GM18867 (cell line): ENCODE data around the gene TAOK3.
A peak's percentile ranks its signal among the peaks of the same experiment; 100 is the strongest.
"Not testable (repeated sequence)": the region's sequence is repeated elsewhere in the genome, so short reads cannot be mapped to it uniquely, and the experiment has no call there.

Source experiments
- ATAC-seq: cut with Tn5 transposase; IDR thresholded peaks from one replicate; pipeline ENCODE4 v1.9.1; 2021; ENCODE audit warnings: mild to moderate bottlenecking, moderate library complexity; ENCODE audit not compliant: unreplicated experiment

The TAOK3 gene

DNA sequence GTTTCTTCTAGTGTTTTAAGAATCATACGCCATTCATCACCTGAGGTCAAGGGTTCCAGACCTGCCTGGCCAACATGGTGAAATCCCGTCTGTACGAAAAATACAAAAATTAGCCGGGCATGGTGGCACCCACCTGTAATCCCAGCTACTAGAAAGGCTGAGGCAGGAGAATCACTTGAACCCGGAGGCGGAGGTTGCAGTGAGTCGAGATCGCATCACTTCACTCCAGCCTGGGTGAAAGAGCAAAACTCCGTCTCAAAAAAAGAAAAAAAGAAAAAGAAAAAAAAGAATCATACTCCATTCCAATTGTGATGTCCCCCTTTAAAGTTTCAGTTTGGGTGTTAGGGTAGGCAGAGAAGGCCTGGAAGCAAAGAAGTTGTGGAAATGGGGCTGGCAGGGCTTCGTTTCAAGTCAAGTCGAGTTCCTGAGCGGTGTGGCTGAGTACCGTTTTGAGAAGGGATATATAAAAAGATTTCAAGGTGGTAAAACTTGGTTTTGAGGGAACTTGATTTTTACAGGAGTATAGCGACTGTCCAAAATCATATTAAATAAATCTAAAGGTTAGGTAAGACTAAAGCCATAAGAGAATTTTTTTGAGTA lies 1.5 kb upstream of the TAOK3 start:
- no peak for ATAC-seq

DNA sequence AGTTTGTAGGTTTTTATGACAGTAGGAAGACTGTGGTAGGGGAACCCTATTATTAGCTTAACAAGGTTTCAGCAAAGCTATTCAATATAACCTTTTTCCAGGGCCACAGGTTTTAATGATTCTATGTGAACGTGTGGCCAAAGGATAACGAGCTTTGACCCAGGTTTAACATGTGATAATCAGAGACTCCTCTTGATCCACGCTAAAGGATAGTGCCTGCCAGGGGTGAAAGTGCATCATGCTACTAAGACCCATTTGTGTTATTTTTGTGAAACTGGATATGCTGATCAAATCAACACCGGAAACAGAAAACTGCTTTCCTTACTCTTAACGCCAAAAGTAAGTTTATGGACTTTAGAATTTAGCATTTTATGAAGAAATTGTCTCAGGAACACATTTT lies 909 bp upstream of the TAOK3 start:
- ATAC-seq: no peak

DNA sequence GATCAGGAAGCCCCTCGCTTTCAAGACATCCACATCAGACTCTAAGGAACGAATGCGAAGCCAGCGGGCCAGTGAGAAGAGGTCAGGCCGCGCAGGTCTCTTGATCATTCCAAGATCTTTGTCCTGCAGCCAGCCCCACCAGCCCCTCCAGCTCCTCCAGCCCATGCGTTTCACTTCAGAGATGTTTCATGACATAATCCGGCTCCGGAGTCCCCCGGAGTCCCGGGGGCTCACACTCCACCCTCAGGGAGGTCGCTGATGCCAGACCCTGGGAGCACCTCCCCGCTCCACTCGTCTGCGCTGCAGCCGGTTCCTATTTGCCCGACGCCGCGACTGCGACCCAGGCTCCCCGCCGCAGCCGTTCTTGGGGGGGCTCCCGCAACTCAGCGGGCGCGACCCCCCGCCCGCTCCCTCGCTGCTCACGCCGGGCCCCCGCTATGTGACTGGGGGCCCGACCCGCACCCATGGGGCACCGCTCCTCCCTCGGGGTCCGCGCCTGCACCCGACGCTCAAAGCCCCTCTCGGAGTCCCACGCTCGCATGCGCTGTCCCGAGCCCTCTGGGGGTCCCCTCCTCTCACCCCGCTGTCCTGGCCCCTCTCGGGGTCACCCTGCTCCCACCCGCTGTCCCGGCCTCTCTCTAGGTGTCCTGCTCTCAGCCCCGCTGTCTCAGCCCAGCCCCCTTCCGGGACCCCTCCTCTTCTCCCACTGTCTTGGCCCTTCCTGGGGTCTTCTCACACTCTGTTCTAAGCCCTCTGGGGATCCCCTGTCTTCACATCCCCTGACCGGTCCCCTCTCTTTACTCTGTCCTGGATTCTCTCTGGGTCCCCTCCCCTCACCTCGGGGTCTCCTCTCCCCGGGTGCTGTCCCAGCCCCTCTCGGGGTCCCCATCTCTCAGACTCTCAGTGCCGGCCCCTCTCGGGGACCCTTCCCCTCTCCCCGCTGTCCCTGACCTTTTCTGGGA lies 1.1 kb downstream of the TAOK3 start:
- ATAC-seq: no peak

DNA sequence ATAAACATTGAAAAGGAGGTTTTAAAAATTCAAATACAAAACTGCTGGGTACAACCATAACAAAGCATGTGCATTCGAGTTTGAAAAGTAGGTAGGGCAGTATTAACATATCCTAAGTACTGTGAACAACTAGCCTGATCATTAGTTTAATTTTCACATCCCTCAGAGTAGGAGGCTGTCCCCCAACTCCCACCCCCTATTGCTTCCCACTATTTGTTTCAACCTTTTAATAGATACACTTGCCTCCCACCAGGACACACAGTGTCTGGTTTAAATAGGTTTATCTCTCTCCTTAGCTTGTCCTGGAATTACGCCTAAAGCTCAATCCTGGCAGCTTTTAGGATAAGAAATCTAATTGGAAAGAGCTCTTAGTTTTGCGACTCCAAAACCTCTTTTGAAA lies 2.1 kb downstream of the TAOK3 start:
- ATAC-seq: no peak

DNA sequence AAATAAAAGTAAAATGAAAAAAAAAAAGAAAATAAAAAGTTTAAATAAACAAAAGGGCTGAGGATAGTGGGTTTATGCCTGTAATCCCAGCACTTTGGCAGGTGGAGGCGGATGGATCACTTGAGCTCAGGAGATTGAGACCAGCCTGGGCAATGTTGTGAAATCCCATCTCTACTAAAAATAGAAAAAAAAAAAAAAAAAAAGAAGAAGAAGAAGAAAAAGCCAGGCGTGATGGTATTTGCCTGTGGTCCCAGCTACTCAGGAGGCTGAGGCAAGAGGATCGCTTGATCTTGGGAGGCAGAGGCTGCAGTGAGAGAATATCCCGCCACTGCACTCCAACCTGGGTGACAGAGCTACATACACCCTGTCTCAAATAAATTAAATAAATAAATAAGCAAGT lies 3.9 kb downstream of the TAOK3 start:
- ATAC-seq: no peak

DNA sequence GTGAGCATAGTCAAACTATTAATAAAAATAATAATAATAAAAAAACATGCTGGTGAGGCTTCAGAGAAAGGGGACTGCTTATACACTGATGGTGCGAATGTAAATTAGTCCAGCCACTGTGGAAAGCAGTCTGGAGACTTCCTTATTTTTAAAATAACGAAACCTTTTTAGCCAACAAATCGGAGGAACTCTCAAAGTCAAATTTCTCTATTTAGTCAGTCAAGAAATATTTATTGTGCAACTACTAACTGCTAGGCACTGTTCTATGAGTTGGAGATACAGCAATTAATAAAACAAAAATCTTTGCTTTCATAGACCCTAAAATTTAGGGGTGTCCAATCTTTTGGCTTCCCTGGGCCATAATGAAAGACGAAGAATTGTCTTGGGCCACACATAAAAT lies 10.8 kb downstream of the TAOK3 start:
- no peak for ATAC-seq

DNA sequence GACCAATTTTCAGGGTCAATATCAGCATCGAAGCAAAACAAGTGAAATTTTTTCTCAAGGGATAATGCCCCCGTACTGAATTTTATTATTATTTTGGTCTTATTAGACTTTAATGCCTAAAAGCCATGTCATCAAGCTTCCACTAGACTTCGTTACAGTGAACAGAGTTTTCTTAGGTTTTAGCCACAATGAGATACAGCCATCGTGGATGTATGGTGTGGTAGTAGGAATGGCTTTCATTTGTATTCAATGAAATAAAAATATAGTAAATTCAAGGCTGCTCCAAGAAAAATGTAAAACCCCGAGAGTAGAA lies 11.7 kb downstream of the TAOK3 start:
- no peak for ATAC-seq

DNA sequence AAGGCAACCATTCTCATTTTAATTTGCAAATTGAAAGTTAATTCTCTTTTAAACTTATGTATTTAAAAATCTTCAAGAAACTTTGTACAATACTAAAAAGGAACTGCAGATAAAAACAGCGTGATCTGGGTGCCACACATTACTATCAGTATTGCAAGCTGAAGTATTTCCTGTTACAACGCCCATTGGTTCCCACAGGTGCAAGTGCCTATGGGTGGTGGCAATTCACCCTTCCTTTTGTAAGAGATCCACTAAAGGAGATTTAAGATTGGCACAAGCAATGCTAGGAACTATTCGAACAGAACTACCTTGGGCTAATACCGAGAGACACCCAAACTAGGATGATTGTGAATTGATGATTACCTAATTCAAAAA lies 13.2 kb downstream of the TAOK3 start:
- peak; percentile 49 for ATAC-seq

DNA sequence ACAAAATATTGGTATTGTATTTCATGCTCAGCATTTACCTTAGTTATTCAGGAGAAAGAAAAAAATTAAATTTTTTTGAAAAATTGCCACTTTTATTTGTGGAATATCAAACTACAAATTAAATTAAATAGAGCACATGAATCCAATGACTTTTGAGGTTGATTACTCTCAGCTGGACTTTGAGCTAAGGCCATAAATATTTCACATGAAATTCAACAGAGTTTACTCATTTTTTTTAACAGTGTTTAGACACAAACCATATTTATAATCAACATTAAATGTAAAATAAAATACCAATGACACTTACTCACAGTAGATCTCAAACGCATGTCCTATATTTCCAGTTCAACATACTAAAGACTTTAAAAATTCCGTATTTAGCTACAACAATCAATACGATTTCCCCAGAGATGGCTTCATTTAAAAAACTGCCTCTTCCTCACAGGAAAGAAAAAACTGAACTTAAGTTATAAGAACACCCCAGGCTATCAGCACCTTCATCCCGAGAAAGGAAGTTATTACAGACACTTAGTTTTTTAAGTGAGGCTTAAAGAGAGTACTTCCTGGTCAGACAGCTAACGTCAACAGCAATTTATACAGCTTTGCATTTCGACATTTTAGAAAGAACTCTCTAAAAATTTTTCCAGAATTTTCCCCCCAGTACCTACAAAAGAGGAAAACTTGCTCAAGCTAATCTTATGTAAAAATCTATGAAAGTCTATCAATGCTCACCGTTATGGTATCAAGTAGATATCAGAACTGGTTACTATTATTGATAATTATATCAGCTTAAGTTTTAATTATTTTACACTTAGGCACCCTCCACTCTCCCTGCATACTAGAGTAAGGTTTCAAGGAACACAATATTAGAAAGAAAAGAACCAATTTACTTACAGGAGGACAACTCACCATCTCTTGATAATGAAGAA lies 13.8 kb downstream of the TAOK3 start:
- no peak for ATAC-seq

DNA sequence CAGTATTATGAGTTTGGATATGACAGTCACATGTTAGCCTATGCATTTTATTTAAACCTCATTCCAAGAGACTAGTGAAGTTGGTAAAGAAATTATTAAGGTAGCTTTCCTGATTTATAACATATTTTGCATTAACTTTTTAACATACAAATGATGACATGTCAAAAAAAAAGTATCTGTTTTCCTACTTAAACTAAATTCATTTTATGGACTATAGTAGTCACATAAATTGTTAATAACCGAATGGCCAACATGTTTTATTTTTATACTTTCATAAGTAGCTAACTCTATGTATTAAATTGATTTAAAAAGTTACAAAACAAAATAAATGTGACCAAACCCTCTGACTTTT lies 14.7 kb downstream of the TAOK3 start:
- ATAC-seq: no peak

DNA sequence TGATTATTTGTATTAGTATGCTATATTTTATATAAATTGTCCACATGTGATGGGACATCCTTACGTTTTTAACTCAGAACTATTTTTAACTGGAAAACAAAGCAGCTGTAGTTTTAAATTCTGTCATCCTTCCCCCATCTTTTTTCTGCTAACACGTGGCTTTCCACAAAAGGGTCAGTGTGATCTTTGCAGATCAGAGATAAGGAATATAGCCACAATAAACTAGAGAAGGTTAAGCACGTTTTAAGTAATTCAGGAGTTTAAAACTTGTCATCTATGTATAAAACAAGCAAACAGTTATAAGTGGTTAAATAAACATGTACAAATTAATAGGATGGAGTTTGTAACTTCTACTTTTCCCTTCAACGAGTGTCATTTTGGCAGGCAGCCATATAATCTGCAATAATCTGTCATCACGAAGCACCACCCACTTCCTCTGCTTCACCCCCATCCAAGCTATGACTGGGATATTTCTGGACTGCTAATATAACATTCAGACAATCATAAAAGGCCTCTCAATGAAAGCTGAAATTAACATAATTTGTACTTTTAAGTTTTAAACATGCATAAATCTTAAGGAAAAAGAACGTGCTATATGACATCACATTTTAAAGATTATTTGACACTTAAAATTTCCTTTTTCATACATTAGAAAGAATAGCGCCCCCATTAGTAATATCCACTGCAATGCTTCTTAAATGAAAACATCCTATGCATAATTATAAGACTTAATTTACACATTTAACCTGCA lies 15.3 kb downstream of the TAOK3 start:
- ATAC-seq: peak; percentile 63

DNA sequence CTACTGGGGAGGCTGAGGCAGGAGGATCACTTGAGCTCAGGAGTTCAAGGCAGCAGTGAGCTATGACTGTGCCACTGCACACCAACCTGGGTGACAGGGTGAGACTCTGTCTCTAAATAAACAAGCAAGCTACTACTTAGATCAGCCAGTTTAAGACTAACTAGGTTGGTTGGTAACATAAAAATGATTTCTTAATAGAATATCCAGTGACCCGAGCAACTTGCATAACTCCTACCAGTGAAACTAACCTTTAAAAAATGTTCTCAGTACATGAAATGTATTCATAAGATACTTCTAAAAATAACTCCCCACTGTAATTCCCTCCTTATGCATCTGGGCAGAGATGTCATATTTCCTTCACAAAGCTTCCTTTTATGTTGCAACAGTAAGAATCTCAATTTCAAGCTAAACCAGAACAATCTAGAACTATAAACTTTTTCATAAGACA lies 15.9 kb downstream of the TAOK3 start:
- ATAC-seq: no peak

DNA sequence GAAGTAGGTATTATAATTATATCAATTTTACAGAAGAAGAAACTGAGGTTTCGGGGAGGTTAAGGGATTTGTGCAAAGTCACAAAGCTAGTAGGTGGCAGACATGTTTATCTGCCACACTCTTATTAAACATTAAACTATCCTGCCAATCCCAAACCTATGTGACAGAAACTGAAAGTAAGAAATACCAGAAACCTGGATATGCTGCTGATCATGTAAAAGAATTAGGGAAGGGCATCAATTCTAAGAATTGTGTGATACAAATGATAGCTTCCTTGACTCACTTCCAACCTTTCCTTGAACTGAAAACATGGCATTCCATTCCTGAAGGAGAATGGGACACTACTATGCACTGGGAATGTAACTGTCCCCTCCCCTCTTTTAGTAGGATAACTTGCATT lies 16.9 kb downstream of the TAOK3 start:
- ATAC-seq: no peak

DNA sequence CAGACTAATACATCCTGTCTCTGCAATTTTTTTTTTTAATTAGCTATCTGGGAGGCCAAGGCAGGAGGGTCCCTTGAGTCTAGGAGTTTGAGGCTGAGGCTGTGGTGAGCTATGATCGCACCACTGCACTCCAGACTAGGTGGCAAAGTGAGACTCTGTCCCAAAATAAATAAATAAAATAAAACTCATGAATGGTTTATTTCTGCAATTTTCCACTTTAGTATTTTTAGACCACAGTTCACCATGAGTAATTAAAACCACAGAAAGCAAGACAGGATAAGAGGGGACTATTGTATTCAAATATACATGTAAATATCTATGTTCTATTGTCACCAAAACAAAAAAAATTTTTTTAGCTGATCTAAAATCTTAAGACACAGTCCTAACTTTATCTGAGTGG lies 17.8 kb downstream of the TAOK3 start:
- no peak for ATAC-seq

DNA sequence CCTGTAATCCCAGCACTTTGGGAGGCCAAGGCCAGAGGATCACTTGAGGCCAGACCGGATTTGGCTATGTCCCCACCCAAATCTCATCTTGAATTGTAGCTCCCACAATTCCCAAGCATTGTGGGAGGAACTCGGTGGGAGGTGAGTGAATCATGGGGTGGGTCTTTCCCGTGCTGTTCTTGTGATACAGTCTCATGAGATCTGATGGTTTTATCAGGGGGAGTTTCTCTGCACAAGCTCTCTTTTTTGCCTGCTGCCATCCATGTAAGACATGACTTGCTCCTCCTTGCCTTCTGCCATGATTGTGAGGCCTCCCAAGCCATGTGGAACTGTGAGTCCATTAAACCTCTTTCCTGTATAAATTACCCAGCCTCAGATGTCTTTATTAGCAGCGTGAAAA lies 18.2 kb downstream of the TAOK3 start:
- not testable (repeated sequence) for ATAC-seq

DNA sequence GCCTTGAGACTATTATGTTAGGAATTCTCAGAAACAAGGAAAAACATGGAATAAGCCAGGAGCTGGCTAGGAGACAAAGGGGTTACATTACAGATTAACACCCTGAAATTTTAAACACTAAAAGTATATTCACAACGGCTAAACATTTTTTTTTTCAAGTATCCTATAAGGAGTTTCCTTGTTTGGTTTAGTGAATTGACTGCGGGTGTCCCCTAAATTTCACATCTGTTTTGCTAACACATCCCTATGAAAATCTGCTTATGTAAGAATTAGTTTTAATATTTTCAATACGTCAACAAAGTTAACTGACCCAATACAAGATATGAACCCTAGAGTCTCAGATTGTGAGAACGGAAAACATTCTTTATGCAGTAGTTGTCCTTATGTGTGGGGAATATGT lies 19.0 kb downstream of the TAOK3 start:
- no peak for ATAC-seq

DNA sequence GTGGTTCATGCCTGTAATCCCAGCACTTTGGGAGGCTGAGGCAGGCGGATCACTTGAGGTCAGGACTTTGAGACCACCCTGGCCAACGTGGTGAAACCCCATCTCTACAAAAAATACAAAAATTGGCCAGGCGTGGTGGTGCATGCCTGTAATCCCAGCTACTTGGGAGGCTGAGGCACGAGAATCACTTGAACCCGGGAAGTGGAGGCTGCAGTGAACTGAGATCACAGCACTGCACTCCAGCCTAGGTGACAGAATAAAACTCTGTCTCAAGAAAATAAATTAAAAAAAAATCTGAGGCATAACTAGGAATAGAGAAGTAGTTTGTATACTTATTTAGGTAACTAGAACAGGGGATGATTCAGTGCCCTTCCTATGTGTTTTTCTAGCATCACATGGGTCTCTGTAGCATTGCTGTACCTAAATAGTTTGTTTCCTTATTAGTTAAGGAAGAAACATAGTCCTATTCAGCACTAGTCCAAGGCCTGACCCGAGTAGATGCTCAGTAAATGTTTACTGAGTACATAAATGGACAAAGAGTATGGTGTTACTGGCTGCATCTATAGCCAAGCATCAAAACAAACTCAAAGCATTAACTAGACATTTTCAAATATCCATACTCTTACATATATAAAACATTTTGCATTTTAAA lies 21.7 kb downstream of the TAOK3 start:
- no peak for ATAC-seq

DNA sequence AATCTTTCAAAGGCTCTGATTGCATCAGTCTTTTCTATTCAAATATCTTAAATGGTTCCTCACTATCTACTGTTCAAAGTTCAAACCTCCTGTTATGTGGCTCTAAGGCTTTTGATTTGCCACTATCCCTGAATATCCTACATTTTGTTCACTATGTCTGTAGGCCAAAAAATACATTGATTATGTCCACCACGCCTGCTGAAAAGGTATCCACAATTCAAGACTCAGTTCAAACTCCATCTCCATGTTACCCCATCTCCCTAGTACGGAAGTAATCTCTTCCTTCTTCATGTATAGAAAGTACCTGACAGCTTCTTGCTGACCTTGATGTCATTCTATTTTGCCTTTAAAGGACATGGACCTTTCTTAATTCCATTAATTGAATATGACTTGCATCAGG lies 24.8 kb downstream of the TAOK3 start:
- ATAC-seq: no peak

DNA sequence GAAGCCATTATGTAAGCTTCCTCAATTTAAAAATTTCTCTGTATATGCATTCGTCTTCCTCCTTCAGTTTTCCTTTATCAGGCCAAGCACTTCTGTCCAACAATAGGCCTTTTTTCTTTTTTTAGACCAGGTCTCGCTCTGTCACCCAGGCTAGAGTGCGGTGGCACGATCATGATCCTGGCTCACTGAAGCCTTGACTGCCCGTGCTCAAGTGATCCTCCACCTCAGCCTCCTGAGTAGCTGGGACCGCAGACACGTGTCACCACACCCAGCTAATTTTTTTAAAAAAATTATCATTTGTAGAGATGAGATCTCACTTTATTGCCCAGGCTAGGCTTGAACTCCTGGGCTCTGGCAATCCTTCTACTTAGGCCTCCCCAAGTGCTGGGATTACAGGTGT lies 25.8 kb downstream of the TAOK3 start:
- peak; percentile 73 for ATAC-seq

DNA sequence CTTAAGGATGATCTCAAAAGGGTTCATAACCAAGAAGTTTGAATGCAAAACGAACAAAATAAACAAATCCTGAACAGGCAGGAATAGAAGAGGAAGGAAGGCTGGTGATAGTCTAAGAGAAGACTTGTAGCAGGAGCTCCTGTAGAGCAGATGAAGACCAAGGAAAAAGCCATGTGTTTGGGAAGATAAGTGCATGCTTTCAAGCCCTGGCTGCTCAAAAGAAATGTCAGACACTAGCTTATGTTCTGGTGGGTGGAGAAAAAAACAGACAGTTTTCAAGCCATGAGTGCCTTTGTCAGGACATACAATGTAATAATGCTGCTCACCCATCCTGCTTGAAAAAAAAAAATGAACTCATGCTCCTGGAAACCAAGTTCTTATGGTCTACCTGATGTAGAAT lies 27.4 kb downstream of the TAOK3 start:
- ATAC-seq: no peak
